OCI-LY3 (cell line): ENCODE measurements around the gene TTLL10.
"Not testable (repeated sequence)": the region's sequence is repeated elsewhere in the genome, so short reads cannot be mapped to it uniquely, and the experiment has no call there.

Source experiments
- H2AFZ ChIP-seq: fragments of 200-600, 300-600 bp; shearing (Covaris generic); 2 replicates; pipeline ENCODE4 v1.6.0; 2014; ENCODE audit warnings: antibody characterized with exemption, low read depth, low read length
- H3K27ac ChIP-seq: fragments of 200-600, 300-600 bp; sonication (generic); 2 replicates; pipeline ENCODE4 v1.5.1; 2014; ENCODE audit warnings: mild to moderate bottlenecking, low read length, moderate library complexity, mixed read lengths
- H3K27me3 ChIP-seq: fragments of 200-600, 300-600 bp; sonication (generic); 2 replicates; pipeline ENCODE4 v1.6.1; 2014; ENCODE audit warnings: low read depth, low read length, mixed read lengths
- H3K36me3 ChIP-seq: fragments of 200-600, 300-600 bp; sonication (generic); replicated peaks from 2 replicates; pipeline ENCODE3; 2014; ENCODE audit warnings: low read depth, low read length, mixed read lengths
- H3K4me1 ChIP-seq: fragments of 300-600, 200-600 bp; sonication (generic); 2 replicates; pipeline ENCODE4 v1.6.1; 2014; ENCODE audit warnings: low read length, mixed read lengths
- H3K4me2 ChIP-seq: fragments of 200-600, 300-600 bp; sonication (generic); 2 replicates; pipeline ENCODE4 v1.6.1; 2014; ENCODE audit warnings: low read length, mixed read lengths
- H3K4me3 ChIP-seq: fragments of 300-600, 200-600 bp; sonication (generic); 2 replicates; pipeline ENCODE4 v1.5.1; 2014; ENCODE audit warnings: antibody characterized with exemption, mild to moderate bottlenecking, low read length, moderate library complexity
- H3K79me2 ChIP-seq: fragments of 300-600, 200-600 bp; shearing (Covaris generic); 2 replicates; pipeline ENCODE4 v1.6.1; 2014; ENCODE audit warnings: mild to moderate bottlenecking, low read length, mixed read lengths
- H3K9ac ChIP-seq: fragments of 300-600, 200-600 bp; shearing (Covaris generic); 2 replicates; pipeline ENCODE4 v1.6.0; 2014; ENCODE audit warnings: mild to moderate bottlenecking, low read length, moderate library complexity
- H3K9me3 ChIP-seq: fragments of 200-600, 300-600 bp; shearing (Covaris generic); 2 replicates; pipeline ENCODE4 v1.6.1; 2014; ENCODE audit warnings: low read length, mixed read lengths; ENCODE audit not compliant: insufficient read depth
- H4K20me1 ChIP-seq: fragments of 200-600, 300-600 bp; sonication (generic); 2 replicates; pipeline ENCODE4 v1.6.1; 2016; ENCODE audit warnings: low read length, mixed read lengths; ENCODE audit not compliant: insufficient read depth
- EZH2phosphoT487 ChIP-seq: fragments of 200-600 bp; shearing (Covaris generic); IDR thresholded peaks from 2 replicates; pipeline ENCODE4 v1.6.1; 2018; ENCODE audit warnings: antibody characterized with exemption, mixed run types, low read depth
- TF ChIP-seq, protein P1 (sequence below): fragments of 200-600, 300-600 bp; sonication (generic); IDR thresholded peaks from 2 replicates; pipeline ENCODE4 v1.5.1; 2014; ENCODE audit warnings: antibody characterized with exemption, low read length, low read depth

Gene TTLL10

GRCh38 chr1:1194723-1195122, 21.0 kb downstream of the TTLL10 start:
- H3K36me3 ChIP-seq = no peaks in the 10 kb centered on the region
- no peaks in the 10 kb centered on the region for H4K20me1 ChIP-seq
- H3K4me3 ChIP-seq = no peak overlapping the region
- H3K27ac ChIP-seq = no peak overlapping the region
- H3K79me2 ChIP-seq = no peaks in the 10 kb centered on the region
- H3K9ac ChIP-seq = no peak overlapping the region
- H3K4me1 ChIP-seq = no peaks in the 10 kb centered on the region
- no peak for TF ChIP-seq EZH2phosphoT487
- TF ChIP-seq, protein P1, sequence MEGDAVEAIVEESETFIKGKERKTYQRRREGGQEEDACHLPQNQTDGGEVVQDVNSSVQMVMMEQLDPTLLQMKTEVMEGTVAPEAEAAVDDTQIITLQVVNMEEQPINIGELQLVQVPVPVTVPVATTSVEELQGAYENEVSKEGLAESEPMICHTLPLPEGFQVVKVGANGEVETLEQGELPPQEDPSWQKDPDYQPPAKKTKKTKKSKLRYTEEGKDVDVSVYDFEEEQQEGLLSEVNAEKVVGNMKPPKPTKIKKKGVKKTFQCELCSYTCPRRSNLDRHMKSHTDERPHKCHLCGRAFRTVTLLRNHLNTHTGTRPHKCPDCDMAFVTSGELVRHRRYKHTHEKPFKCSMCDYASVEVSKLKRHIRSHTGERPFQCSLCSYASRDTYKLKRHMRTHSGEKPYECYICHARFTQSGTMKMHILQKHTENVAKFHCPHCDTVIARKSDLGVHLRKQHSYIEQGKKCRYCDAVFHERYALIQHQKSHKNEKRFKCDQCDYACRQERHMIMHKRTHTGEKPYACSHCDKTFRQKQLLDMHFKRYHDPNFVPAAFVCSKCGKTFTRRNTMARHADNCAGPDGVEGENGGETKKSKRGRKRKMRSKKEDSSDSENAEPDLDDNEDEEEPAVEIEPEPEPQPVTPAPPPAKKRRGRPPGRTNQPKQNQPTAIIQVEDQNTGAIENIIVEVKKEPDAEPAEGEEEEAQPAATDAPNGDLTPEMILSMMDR = no peak
- peaks cover 5% of the 10 kb centered on the region; the same call in 1 of the 2 replicates for H3K27me3 ChIP-seq
- H3K4me2 ChIP-seq = no peak overlapping the region
- H2AFZ ChIP-seq = no peak overlapping the region
- H3K9me3 ChIP-seq = 0 out of 2 replicates have a peak, but pooled peaks cover 5% of the 10 kb centered on the region

DNA sequence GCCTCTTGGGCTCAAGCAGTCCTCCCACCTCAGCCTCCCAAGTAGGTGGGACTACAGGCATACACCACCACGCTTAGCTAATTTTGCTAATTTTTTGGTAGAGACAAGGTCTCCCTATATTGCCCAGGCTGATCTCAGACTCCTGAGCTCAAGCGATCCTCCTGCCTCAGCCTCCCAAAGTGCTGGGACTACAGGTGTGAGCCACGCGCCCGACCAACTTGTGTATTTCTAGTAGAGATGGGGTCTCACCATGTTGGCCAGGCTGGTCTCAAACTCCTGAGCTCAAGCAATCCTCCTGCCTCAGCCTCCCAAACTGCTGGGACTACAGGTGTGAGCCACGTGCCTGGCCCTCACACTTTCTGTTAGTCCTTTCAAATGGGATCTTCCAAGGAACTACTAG, 22.0 kb downstream of the TTLL10 start:
- H3K27ac ChIP-seq, H2AFZ ChIP-seq, H3K4me1 ChIP-seq, H3K4me2 ChIP-seq, H4K20me1 ChIP-seq, H3K36me3 ChIP-seq, H3K9ac ChIP-seq, H3K9me3 ChIP-seq, H3K4me3 ChIP-seq, H3K79me2 ChIP-seq: not testable (repeated sequence)
- peaks cover 11% of the 10 kb centered on the region for H3K27me3 ChIP-seq

DNA sequence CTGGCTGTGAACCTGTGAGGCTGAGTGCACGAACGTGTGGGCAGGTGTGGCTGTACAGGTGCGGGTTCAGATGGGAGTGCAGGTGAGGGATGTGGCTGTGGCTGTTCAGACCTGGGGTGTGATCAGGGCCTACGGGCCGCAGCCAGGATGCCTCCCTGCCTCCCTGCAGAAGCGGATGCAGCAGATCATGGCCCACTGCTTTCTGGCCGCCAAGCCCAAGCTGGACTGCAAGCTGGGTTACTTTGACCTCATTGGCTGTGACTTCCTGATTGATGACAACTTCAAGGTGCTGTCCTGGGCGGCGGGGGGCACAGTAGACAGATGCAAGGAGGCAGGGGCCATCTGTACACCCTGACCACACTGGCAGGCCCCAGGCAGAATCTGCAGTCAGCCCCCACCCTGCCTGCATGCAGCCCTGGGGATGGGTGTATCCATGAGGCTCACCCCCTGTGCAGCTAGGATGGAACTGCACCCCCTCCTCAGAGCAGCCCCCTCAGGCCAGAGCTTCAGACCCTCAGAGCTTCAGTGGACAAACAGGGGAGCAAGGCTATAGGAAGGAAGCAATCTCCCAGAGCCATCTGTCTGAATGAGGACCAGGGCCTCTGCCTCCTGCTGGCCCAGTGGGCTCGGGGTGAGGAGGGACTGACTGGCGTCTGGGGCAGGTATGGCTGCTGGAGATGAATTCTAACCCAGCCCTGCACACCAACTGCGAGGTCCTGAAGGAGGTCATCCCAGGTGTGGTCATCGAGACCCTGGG, 22.9 kb downstream of the TTLL10 start:
- Histone ChIP-seq H3K27me3 (peaks cover 13% of the 10 kb centered on the region), H3K4me1 (no peaks in the 10 kb centered on the region), H3K27ac (no peak overlapping the region), H3K9me3 (0 out of 2 replicates have a peak, but pooled peaks cover 5% of the 10 kb centered on the region), H3K36me3 (no peaks in the 10 kb centered on the region), H3K4me3 (no peak overlapping the region), H3K79me2 (no peaks in the 10 kb centered on the region), H2AFZ (no peak overlapping the region), H4K20me1 (no peaks in the 10 kb centered on the region), H3K4me2 (no peak overlapping the region), H3K9ac (no peak overlapping the region)
- TF ChIP-seq, protein P1 = no peak
- no peak for TF ChIP-seq EZH2phosphoT487

- Histone ChIP-seq H3K4me2 (no peak overlapping the region), H3K36me3 (no peaks in the 10 kb centered on the region), H3K9ac (no peak overlapping the region), H3K4me3 (no peak overlapping the region), H3K27ac (no peak overlapping the region), H3K27me3 (peaks cover 13% of the 10 kb centered on the region), H3K4me1 (no peaks in the 10 kb centered on the region), H3K79me2 (no peaks in the 10 kb centered on the region), H2AFZ (no peak overlapping the region), H4K20me1 (no peaks in the 10 kb centered on the region), H3K9me3 (0 out of 2 replicates have a peak, but pooled peaks cover 5% of the 10 kb centered on the region)
- TF ChIP-seq, protein P1 = no peak
Measured at GRCh38 chr1:1197188-1197500, 23.5 kb downstream of the TTLL10 start.
